Measurements from ENCODE around the gene POFUT2. TPM values are rescaled to one million over a fixed set of nuclear protein-coding genes. Genes with fewer than 3 reads are reported as not detected.

POFUT2 gene
- total and polyA plus RNA-seq, 2 donors from 2014 or later = 18.3 to 30.2 TPM

- Histone ChIP-seq H3K27me3 (ENCODE audit: control insufficient read depth, insufficient read depth, low read length) (no peaks in the 10 kb centered on the region), H3K9me3 (ENCODE audit: control insufficient read depth in 2 of 3, insufficient read depth in 1 of 3, low read length in 3 of 3) (no peaks in the 10 kb centered on the region), H3K27ac (ENCODE audit: low read depth in 2 of 2, low read length in 2 of 2) (no peak overlapping the region), H3K9ac (ENCODE audit: low read length in 3 of 3) (no peak overlapping the region), H3K4me3 (ENCODE audit: low read length in 3 of 3) (no peak overlapping the region), H3K4me1 (ENCODE audit: control insufficient read depth in 2 of 3, insufficient read depth in 2 of 3, low read depth in 1 of 3, low read length in 3 of 3) (peaks cover 0 to 3% (median 0%) of the 10 kb centered on the region in 3 donors), H3K36me3 (ENCODE audit: control insufficient read depth in 2 of 3, insufficient read depth in 3 of 3, low read length in 3 of 3) (peaks cover 0 to 2% (median 0%) of the 10 kb centered on the region in 3 donors)
- DNase-seq = peak in 3 of 5 donors; percentile 25 to 66 (median 42)
- intact Hi-C loops (cut with DNase I) = no loop called here
- no peak for FAIRE-seq
- TF ChIP-seq CTCF (IDR thresholded peaks at IDR 0.05; ENCODE audit: borderline replicate concordance, extremely low read depth, insufficient read depth) = no peak
Measured at GRCh38 chr21:45258466-45258865, 29.2 kb downstream of the POFUT2 start.

GRCh38 chr21:45257673-45258341 lies 29.9 kb downstream of the POFUT2 start:
- TF ChIP-seq CTCF (IDR thresholded peaks at IDR 0.05; ENCODE audit: borderline replicate concordance, extremely low read depth, insufficient read depth) = no peak
- Histone ChIP-seq H3K27ac (ENCODE audit: low read depth in 2 of 2, low read length in 2 of 2) (no peak overlapping the region), H3K36me3 (ENCODE audit: control insufficient read depth in 2 of 3, insufficient read depth in 3 of 3, low read length in 3 of 3) (no peaks in the 10 kb centered on the region), H3K4me1 (ENCODE audit: control insufficient read depth in 2 of 3, insufficient read depth in 2 of 3, low read depth in 1 of 3, low read length in 3 of 3) (peaks cover 0 to 3% (median 0%) of the 10 kb centered on the region in 3 donors), H3K9ac (ENCODE audit: low read length in 3 of 3) (no peak overlapping the region), H3K4me3 (ENCODE audit: low read length in 3 of 3) (no peak overlapping the region), H3K9me3 (ENCODE audit: control insufficient read depth in 2 of 3, insufficient read depth in 1 of 3, low read length in 3 of 3) (no peaks in the 10 kb centered on the region), H3K27me3 (ENCODE audit: control insufficient read depth, insufficient read depth, low read length) (no peaks in the 10 kb centered on the region)
- intact Hi-C loops (cut with DNase I) = no loop called here
- FAIRE-seq (no peak), DNase-seq (peak in 1 of 5 donors; percentile 55)

GRCh38 chr21:45256912-45257672 lies 30.6 kb downstream of the POFUT2 start:
- Histone ChIP-seq H3K27ac (ENCODE audit: low read depth in 2 of 2, low read length in 2 of 2) (no peak overlapping the region), H3K4me3 (ENCODE audit: low read length in 3 of 3) (no peak overlapping the region), H3K4me1 (ENCODE audit: control insufficient read depth in 2 of 3, insufficient read depth in 2 of 3, low read depth in 1 of 3, low read length in 3 of 3) (no peaks in the 10 kb centered on the region), H3K36me3 (ENCODE audit: control insufficient read depth in 2 of 3, insufficient read depth in 3 of 3, low read length in 3 of 3) (no peaks in the 10 kb centered on the region), H3K9me3 (ENCODE audit: control insufficient read depth in 2 of 3, insufficient read depth in 1 of 3, low read length in 3 of 3) (no peaks in the 10 kb centered on the region), H3K27me3 (ENCODE audit: control insufficient read depth, insufficient read depth, low read length) (no peaks in the 10 kb centered on the region), H3K9ac (ENCODE audit: low read length in 3 of 3) (no peak overlapping the region)
- intact Hi-C loops (cut with DNase I) = no loop called here
- FAIRE-seq = no peak
- DNase-seq = peak in 3 of 5 donors; percentile 25 to 71 (median 51)
- TF ChIP-seq CTCF (IDR thresholded peaks at IDR 0.05; ENCODE audit: borderline replicate concordance, extremely low read depth, insufficient read depth) = no peak
